HG03108 (cell line): ENCODE measurements around the gene KIF18A.
"Not testable (repeated sequence)": the region's sequence is repeated elsewhere in the genome, so short reads cannot be mapped to it uniquely, and the experiment has no call there.

Experiments used
- ATAC-seq: cut with Tn5 transposase; IDR thresholded peaks from one replicate; pipeline ENCODE4 v1.9.1; 2021; ENCODE audit warnings: moderate library complexity; ENCODE audit not compliant: unreplicated experiment

KIF18A gene

DNA sequence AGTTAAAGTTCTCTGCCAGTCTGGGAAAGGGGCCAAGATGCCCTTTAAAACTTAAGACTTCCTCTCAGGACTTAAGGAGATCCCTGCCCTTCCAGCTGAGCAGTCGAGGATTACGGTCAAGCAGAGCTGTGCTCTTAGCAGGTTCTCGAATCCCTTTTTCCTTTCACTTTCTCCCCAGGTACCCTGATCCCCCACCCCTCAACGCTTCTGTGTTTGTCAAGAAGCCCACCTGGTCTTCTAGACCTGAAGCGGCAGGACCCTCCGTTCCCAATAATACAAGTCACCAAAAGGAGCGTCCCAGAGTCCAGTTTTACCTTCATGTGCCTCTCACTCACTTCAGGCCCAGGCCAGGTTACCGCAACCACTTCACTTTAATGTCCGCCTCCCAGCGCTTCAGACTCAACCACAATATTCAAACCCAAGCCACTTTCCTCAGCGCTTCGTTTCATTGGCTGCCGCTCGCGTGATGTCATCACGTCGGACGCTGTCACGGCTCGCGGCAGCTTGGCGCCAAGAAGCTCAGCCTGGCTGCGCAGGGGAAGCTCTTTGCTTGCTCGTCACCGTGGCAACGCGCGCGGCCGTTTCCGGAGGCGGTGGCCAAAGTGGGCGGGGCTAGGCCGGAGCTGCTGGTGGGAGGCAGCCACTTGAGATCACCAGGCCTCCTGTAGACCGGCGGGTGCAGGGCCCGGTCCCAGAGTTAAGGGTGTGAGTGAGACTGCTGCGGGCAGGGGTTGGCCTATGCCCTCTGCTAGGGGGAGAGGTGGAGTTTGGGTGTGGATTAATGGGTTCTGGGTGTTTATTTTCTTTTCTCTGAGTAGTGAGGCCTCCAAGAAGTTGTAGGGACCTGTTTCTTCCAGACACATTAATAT, at the start of gene KIF18A, which contains the start of gene METTL15:
KIF18A (minus strand) TSS at position 407 of the 869 bp plus-strand sequence. CDS start 10,209 bp downstream, outside the sequence.
METTL15 (plus strand) TSS at position 639 of the 869 bp plus-strand sequence. CDS start 4,947 bp downstream, outside the sequence.
- peak; percentile 93 for ATAC-seq

DNA sequence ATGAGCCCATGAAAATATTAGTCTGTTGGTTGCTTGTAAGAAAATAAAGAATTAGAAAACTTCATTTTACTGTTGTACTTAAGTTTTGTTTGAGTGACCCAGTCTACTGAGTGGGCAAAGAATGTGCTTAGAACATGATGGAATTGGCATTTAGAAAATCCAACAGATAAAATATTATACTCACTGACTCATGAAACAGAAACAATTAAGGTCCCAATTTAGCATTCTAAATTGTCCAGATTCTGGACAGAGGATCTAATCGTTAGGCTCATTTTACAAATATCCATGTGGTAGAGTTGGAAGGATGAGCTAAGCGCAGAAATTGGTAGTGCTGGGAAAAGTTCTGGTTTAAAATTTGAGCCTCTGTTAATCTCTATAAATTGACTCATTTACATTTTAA, 45.6 kb upstream of the KIF18A start:
- no peak for ATAC-seq

DNA sequence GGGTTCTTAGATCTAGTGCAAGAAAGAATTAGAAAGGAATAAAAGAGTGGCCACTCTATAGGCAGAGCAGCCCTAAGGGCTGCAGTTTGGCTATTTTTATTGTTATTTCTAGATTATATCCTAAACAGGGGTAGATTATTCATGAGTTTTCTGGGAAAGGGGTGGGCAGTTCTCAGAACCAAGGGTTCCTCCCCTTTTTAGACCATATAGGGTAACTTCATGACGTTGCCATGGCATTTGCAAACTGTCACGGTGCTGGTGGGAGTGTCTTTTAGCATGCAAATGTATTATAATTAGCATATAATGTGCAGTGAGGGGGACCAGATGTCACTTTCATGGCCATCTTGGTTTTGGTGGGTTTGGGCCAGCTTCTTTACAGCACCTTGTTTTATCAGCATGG, 44.8 kb upstream of the KIF18A start:
- ATAC-seq = no peak

DNA sequence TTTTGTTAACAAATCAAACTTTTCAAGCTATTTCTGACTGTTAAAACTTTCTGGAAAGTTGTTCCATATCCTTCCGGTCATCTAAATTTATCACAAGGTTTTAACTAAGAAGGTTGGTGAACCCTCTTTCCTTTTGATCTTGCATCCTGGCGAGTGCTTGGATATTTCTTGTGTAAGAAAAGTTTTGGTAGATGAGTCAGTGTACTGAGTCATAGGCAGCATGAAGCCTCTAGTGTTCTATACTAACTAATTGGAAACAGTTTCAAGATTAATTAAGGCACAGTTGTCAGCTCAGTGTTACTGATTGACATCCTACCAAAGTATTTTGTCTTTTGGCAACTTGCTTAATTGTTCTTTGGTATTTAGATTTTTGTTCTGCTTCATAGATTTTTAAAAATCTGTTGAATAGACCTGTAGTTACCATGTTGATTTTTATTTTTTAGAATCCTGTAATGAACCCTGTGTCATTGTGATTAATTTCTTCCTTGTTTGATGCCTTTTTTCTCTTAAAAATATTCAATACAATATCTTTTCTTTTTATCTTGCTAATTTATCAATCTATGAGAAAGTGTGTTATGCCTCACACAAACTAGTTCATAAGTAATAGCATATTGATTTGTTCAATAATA, 38.3 kb upstream of the KIF18A start:
- no peak for ATAC-seq

DNA sequence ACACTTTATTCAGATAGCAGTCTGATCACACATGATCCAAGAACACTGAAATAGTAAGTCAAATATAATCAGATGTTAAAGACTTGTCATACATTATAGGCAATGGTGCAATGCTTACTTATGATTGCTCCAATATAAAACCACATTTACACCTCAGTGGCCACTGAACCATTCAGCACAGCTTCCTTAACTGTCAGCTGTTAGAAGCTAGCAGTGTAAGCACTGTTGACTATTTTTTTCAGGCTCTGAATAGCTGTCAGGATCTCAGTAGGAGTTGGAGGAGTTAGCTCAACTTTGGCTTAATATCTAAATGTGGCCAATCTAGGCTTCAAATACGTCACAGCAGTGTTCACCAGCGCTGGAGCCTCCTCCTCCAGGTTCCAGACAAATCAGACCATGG, 36.9 kb upstream of the KIF18A start:
- no peak for ATAC-seq

GRCh38 chr11:28142724-28143123, 34.8 kb upstream of the KIF18A start:
- ATAC-seq = no peak

GRCh38 chr11:28140689-28141455, 32.9 kb upstream of the KIF18A start:
- no peak for ATAC-seq

GRCh38 chr11:28139841-28140415, 32.0 kb upstream of the KIF18A start:
- ATAC-seq = no peak

DNA sequence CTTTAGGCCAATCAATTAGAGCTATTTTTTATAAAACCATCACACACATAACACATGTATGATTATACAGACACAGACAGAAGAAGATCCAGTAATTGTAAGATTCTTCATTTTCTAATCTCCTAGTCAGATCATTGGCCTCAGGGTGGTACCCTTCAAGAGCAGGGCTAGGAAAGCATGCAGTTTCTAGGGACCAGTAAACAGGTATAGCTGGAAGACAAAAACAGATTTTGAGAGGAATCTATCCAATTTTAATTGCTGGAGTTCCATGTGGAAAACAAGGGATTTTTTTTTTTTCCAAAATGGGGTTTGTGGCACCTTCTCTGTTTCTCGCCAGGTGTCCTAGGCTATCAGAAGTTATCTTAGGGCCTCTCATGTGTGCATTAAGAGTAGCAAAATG, 29.9 kb upstream of the KIF18A start:
- ATAC-seq = no peak

DNA sequence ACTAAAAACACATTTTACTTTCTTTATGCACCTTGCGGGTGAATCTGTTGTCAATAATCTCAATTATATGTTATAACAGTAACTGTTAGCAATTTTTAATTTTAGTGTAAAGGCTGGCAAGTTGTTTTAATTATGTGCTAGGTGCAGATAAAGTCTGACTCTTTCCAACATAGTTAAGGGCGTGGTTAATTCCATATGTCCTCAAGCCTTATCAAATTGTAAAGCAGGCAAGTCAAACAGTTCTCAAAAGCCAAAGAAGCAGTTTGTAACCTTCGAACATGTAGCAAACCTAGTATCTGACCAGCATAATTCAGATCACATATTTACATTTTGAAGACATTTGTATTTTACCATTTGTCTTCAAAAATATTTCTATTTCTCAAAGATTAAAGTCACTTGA, 29.4 kb upstream of the KIF18A start:
- no peak for ATAC-seq

DNA sequence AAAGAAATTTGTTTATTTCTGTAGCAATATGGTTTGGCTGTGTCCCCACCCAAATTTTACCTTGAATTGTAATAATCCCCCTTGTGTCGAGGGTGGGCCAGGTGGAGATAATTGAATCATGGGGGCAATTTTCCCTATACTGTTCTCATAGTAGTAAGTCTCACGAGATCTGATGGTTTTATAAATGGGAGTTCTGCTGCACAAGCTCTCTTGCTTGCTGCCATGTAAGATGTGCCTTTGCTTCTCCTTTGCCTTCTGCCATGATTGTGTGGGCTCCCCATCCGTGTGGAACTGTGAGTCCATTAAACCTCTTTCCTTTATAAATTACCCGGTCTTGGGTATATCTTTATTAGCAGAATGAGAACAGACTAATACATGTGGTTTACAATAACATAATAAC, 28.2 kb upstream of the KIF18A start:
- not testable (repeated sequence) for ATAC-seq

DNA sequence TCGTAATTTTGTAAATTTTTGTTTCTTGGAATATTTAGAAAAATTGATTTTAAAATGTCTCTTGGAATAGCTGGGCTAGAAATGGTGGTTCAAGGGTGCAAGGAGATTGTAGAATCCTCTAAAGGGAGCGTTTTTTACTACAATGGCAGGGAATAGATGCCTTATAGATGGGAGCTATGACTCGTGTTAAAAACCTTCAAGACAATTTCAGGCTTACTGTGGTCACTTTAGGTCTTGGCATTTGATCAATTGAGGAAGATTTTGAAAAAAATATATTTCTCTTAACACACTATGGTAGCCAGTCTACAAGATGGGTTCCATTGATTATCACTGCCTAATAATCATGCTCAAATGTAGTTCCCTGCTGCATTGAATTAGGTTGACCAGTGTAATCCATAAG, 25.2 kb upstream of the KIF18A start:
- no peak for ATAC-seq

GRCh38 chr11:28132548-28132947, 24.6 kb upstream of the KIF18A start:
- ATAC-seq = no peak

DNA sequence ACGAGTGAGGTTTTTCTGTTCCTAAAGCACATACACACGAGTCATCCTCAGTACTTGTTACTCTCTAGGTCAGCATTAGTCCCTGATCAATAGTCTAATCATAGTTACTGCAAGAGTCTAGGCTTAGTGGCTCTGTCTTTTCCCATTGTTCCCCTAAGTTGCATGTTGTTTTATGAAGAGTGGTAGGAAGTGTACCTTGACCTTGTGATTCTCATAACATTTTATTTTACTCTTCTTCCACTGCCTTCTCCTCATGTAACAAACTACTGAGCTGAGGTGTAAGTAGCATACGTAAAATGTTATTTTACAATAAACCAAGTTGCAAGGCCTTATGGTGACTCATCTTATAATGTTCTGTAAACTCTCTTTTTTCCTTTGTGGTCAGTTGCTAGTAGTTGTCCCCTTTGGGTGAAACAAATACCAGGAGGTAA, 15.2 kb upstream of the KIF18A start:
- no peak for ATAC-seq

- ATAC-seq = no peak
Measured at GRCh38 chr11:28117712-28118111, 9.8 kb upstream of the KIF18A start.

- ATAC-seq = no peak
Measured at GRCh38 chr11:28114731-28115130, 6.8 kb upstream of the KIF18A start.

- ATAC-seq = no peak
Measured at GRCh38 chr11:28114116-28114515, 6.2 kb upstream of the KIF18A start.

- no peak for ATAC-seq
Measured at GRCh38 chr11:28110821-28111200, 2.9 kb upstream of the KIF18A start.

DNA sequence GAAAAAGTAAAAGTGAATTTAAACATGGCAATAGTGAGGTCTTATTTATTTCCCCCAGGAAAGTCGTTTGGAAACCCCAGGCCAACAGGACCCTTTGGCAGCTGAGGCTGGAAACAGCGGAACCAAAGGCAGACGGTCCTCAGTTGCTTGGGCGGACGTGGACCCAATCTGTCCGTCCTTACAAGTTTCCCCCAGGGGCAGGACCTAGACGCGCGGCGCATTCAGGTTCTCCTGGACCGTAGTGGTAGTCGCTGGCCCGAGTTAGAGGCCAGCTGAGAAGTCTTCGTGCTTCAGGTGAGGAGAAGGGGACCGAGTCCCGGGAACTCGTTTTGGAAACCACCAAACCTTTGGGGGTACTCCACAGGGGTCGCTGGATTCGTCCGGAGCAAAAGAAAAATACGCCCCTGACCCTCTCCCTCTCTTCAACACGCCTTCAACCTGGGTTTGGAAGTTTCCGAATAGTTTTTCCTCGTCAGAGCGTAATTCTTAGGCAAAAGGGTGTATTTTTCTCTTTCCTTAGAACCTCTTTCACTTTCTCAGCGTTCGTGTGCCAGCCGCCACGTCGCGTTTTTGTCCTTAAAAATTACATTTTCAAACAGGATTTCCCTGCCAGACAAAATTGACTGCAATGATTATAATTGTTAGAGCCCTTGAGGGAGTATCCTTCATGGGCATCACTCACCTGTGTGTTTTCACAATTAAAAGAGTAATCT, 2.3 kb upstream of the KIF18A start:
- ATAC-seq = peak; percentile 33

- ATAC-seq = no peak
Measured at GRCh38 chr11:28108958-28109357, 1.0 kb upstream of the KIF18A start.
